Nephron progenitor cell (in vitro differentiated cells): ENCODE results near the gene INHBE.

ENCODE experiments used
- DNase-seq: peaks from one replicate; pipeline ENCODE4 v3.0.0; 2021
- H3K27ac Mint-ChIP-seq: 2 replicates; pipeline ENCODE4 v1.8.0; 2021; ENCODE audit warnings: mild to moderate bottlenecking, moderate library complexity, mixed read lengths
- H3K27me3 Mint-ChIP-seq: 2 replicates; pipeline ENCODE4 v1.8.0; 2021; ENCODE audit warnings: mild to moderate bottlenecking, low read depth, mixed read lengths; ENCODE audit not compliant: poor library complexity
- H3K36me3 Mint-ChIP-seq: 2 replicates; pipeline ENCODE4 v1.8.0; 2021; ENCODE audit warnings: low read depth, mixed read lengths
- H3K4me1 Mint-ChIP-seq: 2 replicates; pipeline ENCODE4 v1.8.0; 2021; ENCODE audit warnings: mixed read lengths
- H3K4me3 Mint-ChIP-seq: 2 replicates; pipeline ENCODE4 v1.8.0; 2021; ENCODE audit warnings: mild to moderate bottlenecking, moderate library complexity, mixed read lengths
- H3K9me3 Mint-ChIP-seq: 2 replicates; pipeline ENCODE4 v1.8.0; 2021; ENCODE audit warnings: mild to moderate bottlenecking, moderate library complexity, mixed read lengths
- TF ChIP-seq, protein P1 (sequence below): fragments of 200-600 bp; sonication (generic); IDR thresholded peaks from 2 replicates; pipeline ENCODE4 v1.5.0; 2021; ENCODE audit warnings: antibody characterized with exemption

The INHBE gene

GRCh38 chr12:57470286-57470969 lies 15.3 kb downstream of the INHBE start:
- Mint-ChIP-seq H3K27me3 (peaks cover 74% of the 10 kb centered on the region), H3K4me1 (peaks cover 6% of the 10 kb centered on the region), H3K9me3 (no peaks in the 10 kb centered on the region), H3K27ac (no peak overlapping the region), H3K36me3 (no peaks in the 10 kb centered on the region), H3K4me3 (no peak overlapping the region)
- DNase-seq = no peak
- TF ChIP-seq, protein P1, sequence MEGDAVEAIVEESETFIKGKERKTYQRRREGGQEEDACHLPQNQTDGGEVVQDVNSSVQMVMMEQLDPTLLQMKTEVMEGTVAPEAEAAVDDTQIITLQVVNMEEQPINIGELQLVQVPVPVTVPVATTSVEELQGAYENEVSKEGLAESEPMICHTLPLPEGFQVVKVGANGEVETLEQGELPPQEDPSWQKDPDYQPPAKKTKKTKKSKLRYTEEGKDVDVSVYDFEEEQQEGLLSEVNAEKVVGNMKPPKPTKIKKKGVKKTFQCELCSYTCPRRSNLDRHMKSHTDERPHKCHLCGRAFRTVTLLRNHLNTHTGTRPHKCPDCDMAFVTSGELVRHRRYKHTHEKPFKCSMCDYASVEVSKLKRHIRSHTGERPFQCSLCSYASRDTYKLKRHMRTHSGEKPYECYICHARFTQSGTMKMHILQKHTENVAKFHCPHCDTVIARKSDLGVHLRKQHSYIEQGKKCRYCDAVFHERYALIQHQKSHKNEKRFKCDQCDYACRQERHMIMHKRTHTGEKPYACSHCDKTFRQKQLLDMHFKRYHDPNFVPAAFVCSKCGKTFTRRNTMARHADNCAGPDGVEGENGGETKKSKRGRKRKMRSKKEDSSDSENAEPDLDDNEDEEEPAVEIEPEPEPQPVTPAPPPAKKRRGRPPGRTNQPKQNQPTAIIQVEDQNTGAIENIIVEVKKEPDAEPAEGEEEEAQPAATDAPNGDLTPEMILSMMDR = no peak

- peaks cover 11% of the 10 kb centered on the region for H3K4me1 Mint-ChIP-seq
- DNase-seq = no peak
- TF ChIP-seq, protein P1 = no peak
- H3K36me3 Mint-ChIP-seq = no peaks in the 10 kb centered on the region
- H3K9me3 Mint-ChIP-seq = no peaks in the 10 kb centered on the region
- H3K27me3 Mint-ChIP-seq = peaks cover 75% of the 10 kb centered on the region
- H3K4me3 Mint-ChIP-seq = no peak overlapping the region
- H3K27ac Mint-ChIP-seq = no peak overlapping the region
Measured at GRCh38 chr12:57470970-57471656, 16.0 kb downstream of the INHBE start.

DNA sequence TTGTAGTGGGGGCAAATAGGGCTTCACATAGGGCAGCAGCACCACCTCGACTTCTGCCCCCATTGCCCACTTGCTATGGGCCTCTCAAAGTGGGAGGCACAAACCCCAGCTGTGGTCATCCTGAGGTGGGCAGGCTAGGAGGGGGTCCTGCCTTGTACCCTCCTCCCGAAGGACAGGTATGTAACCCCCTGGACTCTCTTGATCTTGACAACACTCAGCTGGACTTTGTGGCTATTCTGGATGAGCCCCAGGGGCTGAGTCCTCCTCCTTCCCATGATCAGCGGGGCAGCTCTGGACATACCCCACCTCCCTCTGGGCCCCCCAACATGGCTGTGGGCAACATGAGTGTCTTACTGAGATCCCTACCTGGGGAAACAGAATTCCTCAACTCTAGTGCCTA lies 16.6 kb downstream of the INHBE start:
- Mint-ChIP-seq H3K4me3 (no peak overlapping the region), H3K36me3 (no peaks in the 10 kb centered on the region), H3K4me1 (peaks cover 16% of the 10 kb centered on the region), H3K27ac (no peak overlapping the region), H3K9me3 (no peaks in the 10 kb centered on the region), H3K27me3 (peaks cover 80% of the 10 kb centered on the region)
- no peak for DNase-seq
- TF ChIP-seq, protein P1 = no peak

GRCh38 chr12:57472391-57472790 lies 17.3 kb downstream of the INHBE start:
- Mint-ChIP-seq H3K4me3 (no peak overlapping the region), H3K9me3 (no peaks in the 10 kb centered on the region), H3K27me3 (peaks cover 86% of the 10 kb centered on the region), H3K36me3 (no peaks in the 10 kb centered on the region), H3K4me1 (peaks cover 23% of the 10 kb centered on the region), H3K27ac (no peak overlapping the region)
- TF ChIP-seq, protein P1 = no peak
- DNase-seq = no peak

DNA sequence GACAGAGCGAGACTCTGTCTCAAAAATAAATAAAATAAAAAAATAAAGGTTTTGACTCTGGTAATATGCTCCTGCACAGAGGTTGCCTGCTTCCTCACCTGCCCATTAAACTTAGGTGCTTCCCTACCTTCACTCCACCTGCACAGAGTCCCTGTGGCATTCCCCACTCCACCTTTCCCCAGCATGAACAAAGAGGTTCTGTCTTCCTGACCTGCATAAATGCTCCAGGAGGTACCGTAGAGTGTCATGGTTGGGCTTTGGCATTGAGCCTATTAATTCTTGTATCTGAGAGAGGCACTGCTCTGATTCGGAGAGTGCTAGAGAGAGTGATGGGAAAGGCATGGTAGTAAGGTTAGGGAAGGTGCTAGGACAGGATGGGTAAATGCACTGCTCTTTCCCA lies 18.3 kb downstream of the INHBE start:
- peaks cover 87% of the 10 kb centered on the region for H3K27me3 Mint-ChIP-seq
- DNase-seq = no peak

More for the DNA sequence above, 18.3 kb downstream of the INHBE start:
- Mint-ChIP-seq H3K4me3 (no peak overlapping the region), H3K36me3 (no peaks in the 10 kb centered on the region), H3K27ac (no peak overlapping the region), H3K4me1 (peaks cover 33% of the 10 kb centered on the region), H3K9me3 (no peaks in the 10 kb centered on the region)
- TF ChIP-seq, protein P1 = no peak
